ENCODE data around the gene KMT2B.

DNA sequence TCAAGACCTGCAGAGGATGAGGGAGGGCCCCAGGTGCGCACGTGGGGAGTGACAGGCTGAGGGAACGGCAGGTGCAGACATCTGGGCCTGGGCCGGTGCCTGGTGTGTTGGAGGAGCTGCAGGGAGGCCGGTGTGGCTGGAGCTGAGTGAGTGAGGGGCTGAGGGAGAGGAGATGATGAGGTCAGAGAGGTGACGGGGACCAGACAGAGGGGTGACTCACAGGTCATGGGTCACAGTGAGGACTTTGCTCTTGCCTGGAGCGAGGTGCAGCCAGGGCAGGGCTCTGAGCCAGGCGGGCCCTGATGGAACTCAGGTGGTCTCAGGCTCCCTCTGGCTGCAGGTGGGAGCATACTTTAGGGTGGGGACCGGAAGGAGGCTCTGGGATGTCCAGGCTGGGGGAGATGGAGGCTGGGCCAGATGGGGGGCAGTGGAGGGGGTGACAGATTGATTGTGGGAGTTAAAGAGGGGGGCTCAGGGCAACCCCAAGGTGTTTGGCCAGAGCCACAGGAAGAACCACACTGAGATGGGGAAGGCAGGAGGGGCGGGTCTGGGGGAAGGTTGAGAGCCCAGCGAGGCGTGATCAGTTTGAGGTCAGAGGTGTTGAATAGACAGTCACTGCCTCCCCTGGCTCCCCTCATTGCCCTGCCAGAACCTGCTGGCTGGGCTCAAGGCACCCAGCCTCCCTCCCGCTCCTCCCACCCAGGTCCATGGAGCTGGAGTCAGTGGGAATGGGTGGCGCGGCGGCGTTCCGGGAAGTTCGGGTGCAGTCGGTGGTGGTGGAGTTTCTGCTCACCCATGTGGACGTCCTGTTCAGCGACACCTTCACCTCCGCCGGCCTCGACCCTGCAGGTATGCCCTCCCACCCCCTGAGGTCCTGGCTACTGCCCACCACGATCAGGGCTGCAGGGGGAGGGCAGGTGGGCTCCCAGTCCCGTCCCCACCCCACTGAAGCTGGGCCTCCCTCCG, 65.9 kb downstream of the KMT2B start:
- TF ChIP-seq, protein P1, sequence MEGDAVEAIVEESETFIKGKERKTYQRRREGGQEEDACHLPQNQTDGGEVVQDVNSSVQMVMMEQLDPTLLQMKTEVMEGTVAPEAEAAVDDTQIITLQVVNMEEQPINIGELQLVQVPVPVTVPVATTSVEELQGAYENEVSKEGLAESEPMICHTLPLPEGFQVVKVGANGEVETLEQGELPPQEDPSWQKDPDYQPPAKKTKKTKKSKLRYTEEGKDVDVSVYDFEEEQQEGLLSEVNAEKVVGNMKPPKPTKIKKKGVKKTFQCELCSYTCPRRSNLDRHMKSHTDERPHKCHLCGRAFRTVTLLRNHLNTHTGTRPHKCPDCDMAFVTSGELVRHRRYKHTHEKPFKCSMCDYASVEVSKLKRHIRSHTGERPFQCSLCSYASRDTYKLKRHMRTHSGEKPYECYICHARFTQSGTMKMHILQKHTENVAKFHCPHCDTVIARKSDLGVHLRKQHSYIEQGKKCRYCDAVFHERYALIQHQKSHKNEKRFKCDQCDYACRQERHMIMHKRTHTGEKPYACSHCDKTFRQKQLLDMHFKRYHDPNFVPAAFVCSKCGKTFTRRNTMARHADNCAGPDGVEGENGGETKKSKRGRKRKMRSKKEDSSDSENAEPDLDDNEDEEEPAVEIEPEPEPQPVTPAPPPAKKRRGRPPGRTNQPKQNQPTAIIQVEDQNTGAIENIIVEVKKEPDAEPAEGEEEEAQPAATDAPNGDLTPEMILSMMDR (IDR thresholded peaks at IDR 0.05; ENCODE audit: control extremely low read depth in 1 of 3, insufficient read depth in 1 of 3, low read depth in 1 of 3, low read length in 3 of 3): peak; percentile 60 to 67 (median 64)
- TF ChIP-seq SUZ12 (IDR thresholded peaks at IDR 0.05; ENCODE audit: low read length) (no peak), JUN (IDR thresholded peaks at IDR 0.05; ENCODE audit: low read depth, low read length) (no peak)

Measured in H1 (cell line).